ENCODE measurements around the gene RHEB.

RHEB gene

GRCh38 chr7:151431768-151432311 lies 87.9 kb downstream of the RHEB start:
- H3K36me3 ChIP-seq: no peaks in the 10 kb centered on the region
- no peaks in the 10 kb centered on the region for H3K27me3 ChIP-seq
- no peak overlapping the region for H3K9ac ChIP-seq
- H3K4me1 ChIP-seq: peaks cover 47% of the 10 kb centered on the region
- no peak overlapping the region for H3K4me3 ChIP-seq
- no peaks in the 10 kb centered on the region for H4K20me1 ChIP-seq
- H3K9me3 ChIP-seq: no peaks in the 10 kb centered on the region
- no peak for TF ChIP-seq Cebpa-rat (IDR thresholded peaks at IDR 0.05)
- H3K27ac ChIP-seq: no peak overlapping the region
- no peak overlapping the region for H3K4me2 ChIP-seq

GRCh38 chr7:151431281-151431767 lies 88.4 kb downstream of the RHEB start:
- no peak overlapping the region for H3K4me2 ChIP-seq
- H3K27me3 ChIP-seq: no peaks in the 10 kb centered on the region

GRCh38 chr7:151430391-151431205 lies 89.1 kb downstream of the RHEB start:
- TF ChIP-seq Cebpa-rat (IDR thresholded peaks at IDR 0.05): no peak
- H3K4me1 ChIP-seq: peaks cover 47% of the 10 kb centered on the region
- no peaks in the 10 kb centered on the region for H4K20me1 ChIP-seq
- H3K27me3 ChIP-seq: no peaks in the 10 kb centered on the region
- peak overlapping the region; percentile 69 for H3K4me2 ChIP-seq
- no peak overlapping the region for H3K4me3 ChIP-seq
- H3K9me3 ChIP-seq: no peaks in the 10 kb centered on the region
- H3K36me3 ChIP-seq: no peaks in the 10 kb centered on the region
- H3K9ac ChIP-seq: no peak overlapping the region
- no peak overlapping the region for H3K27ac ChIP-seq

More at GRCh38 chr7:151431281-151431767, 88.4 kb downstream of the RHEB start:
- H3K36me3 ChIP-seq: no peaks in the 10 kb centered on the region
- H4K20me1 ChIP-seq: no peaks in the 10 kb centered on the region
- no peak overlapping the region for H3K9ac ChIP-seq
- no peak overlapping the region for H3K27ac ChIP-seq
- H3K9me3 ChIP-seq: no peaks in the 10 kb centered on the region
- no peak overlapping the region for H3K4me3 ChIP-seq
- no peak for TF ChIP-seq Cebpa-rat (IDR thresholded peaks at IDR 0.05)
- H3K4me1 ChIP-seq: peaks cover 47% of the 10 kb centered on the region

- no peak for TF ChIP-seq Cebpa-rat (IDR thresholded peaks at IDR 0.05)
- no peaks in the 10 kb centered on the region for H3K36me3 ChIP-seq
- no peaks in the 10 kb centered on the region for H4K20me1 ChIP-seq
- peaks cover 47% of the 10 kb centered on the region for H3K4me1 ChIP-seq
- no peak overlapping the region for H3K9ac ChIP-seq
- H3K4me2 ChIP-seq: peak overlapping the region; percentile 69
- H3K9me3 ChIP-seq: no peaks in the 10 kb centered on the region
- H3K27ac ChIP-seq: no peak overlapping the region
- no peaks in the 10 kb centered on the region for H3K27me3 ChIP-seq
- no peak overlapping the region for H3K4me3 ChIP-seq
Measured at GRCh38 chr7:151429560-151430331, 89.9 kb downstream of the RHEB start.

- Histone ChIP-seq H3K4me2 (peak overlapping the region; percentile 69), H3K9ac (no peak overlapping the region), H3K27me3 (no peaks in the 10 kb centered on the region), H3K36me3 (no peaks in the 10 kb centered on the region), H3K9me3 (no peaks in the 10 kb centered on the region), H3K4me1 (peaks cover 47% of the 10 kb centered on the region), H4K20me1 (no peaks in the 10 kb centered on the region), H3K27ac (no peak overlapping the region), H3K4me3 (no peak overlapping the region)
- no peak for TF ChIP-seq Cebpa-rat (IDR thresholded peaks at IDR 0.05)
Measured at GRCh38 chr7:151429237-151429559, 90.5 kb downstream of the RHEB start.

GRCh38 chr7:151428378-151429236 lies 91.1 kb downstream of the RHEB start:
- Histone ChIP-seq H3K4me1 (peaks cover 45% of the 10 kb centered on the region), H3K4me3 (no peak overlapping the region), H3K27me3 (no peaks in the 10 kb centered on the region), H3K9me3 (no peaks in the 10 kb centered on the region), H3K9ac (no peak overlapping the region), H3K27ac (no peak overlapping the region), H3K36me3 (no peaks in the 10 kb centered on the region), H3K4me2 (peak overlapping the region; percentile 69), H4K20me1 (no peaks in the 10 kb centered on the region)
- TF ChIP-seq Cebpa-rat (IDR thresholded peaks at IDR 0.05): no peak

- H3K27ac ChIP-seq: no peak overlapping the region
- H3K27me3 ChIP-seq: no peaks in the 10 kb centered on the region
- no peaks in the 10 kb centered on the region for H4K20me1 ChIP-seq
- H3K9ac ChIP-seq: no peak overlapping the region
- H3K9me3 ChIP-seq: peaks cover 7% of the 10 kb centered on the region; the same call in 1 of the 2 replicates
- H3K4me3 ChIP-seq: no peak overlapping the region
- no peak for TF ChIP-seq Cebpa-rat (IDR thresholded peaks at IDR 0.05)
- H3K36me3 ChIP-seq: no peaks in the 10 kb centered on the region
- peaks cover 38% of the 10 kb centered on the region for H3K4me1 ChIP-seq
- peak overlapping the region; percentile 69 for H3K4me2 ChIP-seq
Measured at GRCh38 chr7:151427705-151428377, 91.9 kb downstream of the RHEB start.

- Histone ChIP-seq H3K9ac (no peak overlapping the region), H3K4me3 (no peak overlapping the region), H3K27me3 (no peaks in the 10 kb centered on the region), H3K4me1 (peaks cover 30% of the 10 kb centered on the region), H3K4me2 (no peak overlapping the region), H3K9me3 (peaks cover 14% of the 10 kb centered on the region), H4K20me1 (no peaks in the 10 kb centered on the region), H3K36me3 (no peaks in the 10 kb centered on the region), H3K27ac (no peak overlapping the region)
- TF ChIP-seq Cebpa-rat (IDR thresholded peaks at IDR 0.05): no peak
Measured at GRCh38 chr7:151426904-151427704, 92.6 kb downstream of the RHEB start.

Data from BLaER1 (cell line).